ENCODE results near the gene STRADA.
A peak's percentile ranks its signal among the peaks of the same experiment; 100 is the strongest.

Gene STRADA

DNA sequence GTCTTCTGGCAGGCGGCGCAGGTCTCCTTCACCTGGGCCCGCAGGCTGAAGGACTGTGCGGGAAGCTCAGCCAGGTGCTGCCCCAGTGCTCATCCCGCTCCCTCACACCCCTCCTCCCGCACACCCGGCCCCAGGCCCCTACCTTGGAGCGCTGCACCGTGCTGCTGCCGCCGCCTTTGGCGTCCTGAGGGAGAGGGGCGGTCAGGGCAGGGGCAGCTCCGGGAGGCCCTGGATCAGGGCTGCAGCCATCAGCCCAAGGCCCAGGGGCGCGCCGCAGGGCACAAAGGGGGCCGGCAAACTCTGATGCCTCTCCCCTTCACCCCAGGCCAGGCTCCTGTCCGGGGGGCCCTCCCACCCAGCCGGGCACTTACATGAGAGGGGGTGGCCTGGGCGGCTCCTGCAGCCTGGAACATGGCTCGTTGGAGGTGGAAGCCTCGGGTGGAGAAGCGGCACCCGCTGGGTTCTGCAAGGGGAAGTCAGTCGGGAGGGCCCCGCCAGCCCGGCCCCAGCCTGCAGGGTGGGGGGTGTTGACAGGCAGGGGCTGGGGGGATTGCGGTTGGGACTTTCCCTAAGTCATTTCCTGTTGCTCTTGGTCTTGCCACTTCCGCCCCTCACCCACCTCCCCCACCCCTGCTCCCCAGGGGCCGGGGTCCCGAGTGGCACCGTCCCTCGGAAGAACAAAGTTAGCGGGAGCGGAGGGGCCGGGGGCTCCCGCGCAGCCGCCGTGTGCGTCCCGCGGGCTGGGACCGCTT, 42.5 kb downstream of the STRADA start:
- DNase-seq (ENCODE audit: low read depth): no peak
- TF ChIP-seq, protein P1, sequence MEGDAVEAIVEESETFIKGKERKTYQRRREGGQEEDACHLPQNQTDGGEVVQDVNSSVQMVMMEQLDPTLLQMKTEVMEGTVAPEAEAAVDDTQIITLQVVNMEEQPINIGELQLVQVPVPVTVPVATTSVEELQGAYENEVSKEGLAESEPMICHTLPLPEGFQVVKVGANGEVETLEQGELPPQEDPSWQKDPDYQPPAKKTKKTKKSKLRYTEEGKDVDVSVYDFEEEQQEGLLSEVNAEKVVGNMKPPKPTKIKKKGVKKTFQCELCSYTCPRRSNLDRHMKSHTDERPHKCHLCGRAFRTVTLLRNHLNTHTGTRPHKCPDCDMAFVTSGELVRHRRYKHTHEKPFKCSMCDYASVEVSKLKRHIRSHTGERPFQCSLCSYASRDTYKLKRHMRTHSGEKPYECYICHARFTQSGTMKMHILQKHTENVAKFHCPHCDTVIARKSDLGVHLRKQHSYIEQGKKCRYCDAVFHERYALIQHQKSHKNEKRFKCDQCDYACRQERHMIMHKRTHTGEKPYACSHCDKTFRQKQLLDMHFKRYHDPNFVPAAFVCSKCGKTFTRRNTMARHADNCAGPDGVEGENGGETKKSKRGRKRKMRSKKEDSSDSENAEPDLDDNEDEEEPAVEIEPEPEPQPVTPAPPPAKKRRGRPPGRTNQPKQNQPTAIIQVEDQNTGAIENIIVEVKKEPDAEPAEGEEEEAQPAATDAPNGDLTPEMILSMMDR (IDR thresholded peaks at IDR 0.05; ENCODE audit: control insufficient read depth, insufficient read depth, low read depth, low read length, missing control alignments): no peak
- peak overlapping the region; percentile 52 for H3K4me3 ChIP-seq (ENCODE audit: control insufficient read depth, low read depth, low read length)

DNA sequence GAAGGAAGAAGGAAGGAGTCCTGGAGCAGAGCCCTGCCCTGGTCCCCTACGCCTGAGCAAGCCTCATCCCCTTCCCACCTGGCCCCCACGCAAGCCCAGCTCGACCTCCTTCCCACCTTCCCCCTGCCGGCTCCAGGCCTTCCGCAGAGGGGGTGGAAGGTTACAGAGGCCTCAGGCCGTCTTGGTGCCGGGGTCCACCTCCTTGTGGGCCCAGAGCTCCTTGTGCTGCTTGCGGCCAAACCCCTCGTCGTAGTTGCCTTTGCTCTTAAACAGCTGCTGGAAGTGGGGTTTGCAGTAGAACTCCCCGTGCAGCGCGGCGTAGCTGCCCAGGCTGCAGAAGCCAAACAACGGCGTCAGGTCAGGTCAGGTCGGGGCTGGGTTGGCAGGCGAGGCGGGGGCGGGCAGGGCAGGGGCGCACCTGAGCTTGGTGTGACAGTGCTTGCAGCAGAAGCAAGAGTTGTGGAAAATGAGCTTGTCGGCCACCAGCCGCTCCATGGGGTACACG, 43.2 kb downstream of the STRADA start:
- DNase-seq (ENCODE audit: low read depth): no peak
- H3K4me3 ChIP-seq (ENCODE audit: control insufficient read depth, low read depth, low read length): no peak overlapping the region; the same call in 1 of the 2 replicates
- TF ChIP-seq, protein P1 (IDR thresholded peaks at IDR 0.05; ENCODE audit: control insufficient read depth, insufficient read depth, low read depth, low read length, missing control alignments): no peak

DNA sequence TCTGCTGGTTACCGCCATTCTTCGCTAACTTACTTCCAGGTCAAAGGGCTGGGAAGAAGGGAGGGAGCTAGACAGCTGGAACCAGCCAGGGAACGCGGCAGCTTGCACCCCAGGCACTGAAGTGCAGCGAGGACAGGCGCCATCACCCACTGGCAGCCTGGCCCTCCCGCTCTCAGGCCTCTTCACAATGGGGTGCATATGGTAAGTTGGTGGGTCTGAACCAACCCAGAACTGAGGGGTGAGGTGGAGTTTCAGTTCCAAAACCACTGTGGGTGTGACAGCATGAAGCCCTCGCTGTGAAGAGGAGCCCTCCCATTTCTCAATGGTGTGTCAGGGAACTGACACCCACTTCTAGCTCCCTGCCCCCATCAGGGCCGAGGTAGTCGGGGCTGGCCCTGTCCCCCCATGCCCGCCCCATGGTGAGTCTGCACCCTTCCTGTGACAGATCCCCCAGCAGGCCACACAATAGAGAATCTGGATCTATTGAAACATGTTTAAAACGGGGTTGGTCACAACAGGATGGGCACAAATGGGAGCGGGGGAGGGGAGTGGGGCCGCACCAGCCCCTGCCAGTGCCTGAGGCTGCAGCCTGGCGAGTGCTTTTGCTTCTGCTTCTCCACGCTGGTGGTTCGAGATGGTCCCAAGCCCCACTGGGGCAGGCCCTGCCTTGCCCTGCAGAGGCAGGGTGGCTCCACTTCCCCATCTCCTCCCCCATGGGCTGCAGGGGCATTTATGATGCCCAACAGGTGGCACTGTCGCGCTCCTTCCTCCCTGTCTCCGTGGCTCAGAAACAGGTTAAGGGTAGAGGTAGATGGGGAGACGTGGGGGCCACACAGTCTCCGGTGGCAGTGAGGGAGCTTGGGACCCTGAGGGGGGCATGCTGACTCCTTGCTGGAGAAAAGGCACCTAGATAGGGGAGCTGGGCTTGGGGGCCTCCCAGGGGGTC, 44.0 kb downstream of the STRADA start:
- DNase-seq (ENCODE audit: low read depth): no peak
- no peak overlapping the region for H3K4me3 ChIP-seq (ENCODE audit: control insufficient read depth, low read depth, low read length)
- TF ChIP-seq, protein P1 (IDR thresholded peaks at IDR 0.05; ENCODE audit: control insufficient read depth, insufficient read depth, low read depth, low read length, missing control alignments): peak; percentile 49

DNA sequence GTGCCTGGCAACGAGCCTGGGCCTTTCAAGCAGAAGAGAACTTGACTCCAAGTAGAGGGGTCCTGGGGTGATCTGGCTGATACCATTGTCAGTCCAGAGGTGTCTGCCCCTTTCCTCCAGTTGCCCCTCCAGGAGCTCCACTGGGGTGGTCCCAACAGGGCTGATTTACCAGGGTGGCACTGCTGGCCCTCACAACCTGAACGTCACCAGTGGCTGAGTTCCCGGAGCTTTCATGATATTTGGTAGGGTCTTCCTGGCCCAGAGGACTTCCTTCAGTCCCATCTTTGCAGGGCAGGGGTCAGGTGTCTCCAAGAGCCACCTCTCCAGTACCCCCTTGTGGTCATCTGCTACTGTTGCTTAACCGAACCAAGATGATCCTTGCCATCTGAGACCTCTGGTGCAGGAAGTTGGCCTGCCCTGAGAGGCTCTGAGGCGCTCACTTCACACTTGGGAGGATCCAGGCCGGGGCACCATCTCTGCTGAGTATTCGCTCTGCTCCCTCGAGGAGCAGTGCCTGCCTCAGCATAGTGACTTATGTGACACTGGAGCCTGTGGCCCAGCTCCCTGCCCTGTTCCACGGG, 45.1 kb downstream of the STRADA start:
- TF ChIP-seq, protein P1 (IDR thresholded peaks at IDR 0.05; ENCODE audit: control insufficient read depth, insufficient read depth, low read depth, low read length, missing control alignments): peak; percentile 40
- no peak for DNase-seq (ENCODE audit: low read depth)
- no peak overlapping the region for H3K4me3 ChIP-seq (ENCODE audit: control insufficient read depth, low read depth, low read length)

DNA sequence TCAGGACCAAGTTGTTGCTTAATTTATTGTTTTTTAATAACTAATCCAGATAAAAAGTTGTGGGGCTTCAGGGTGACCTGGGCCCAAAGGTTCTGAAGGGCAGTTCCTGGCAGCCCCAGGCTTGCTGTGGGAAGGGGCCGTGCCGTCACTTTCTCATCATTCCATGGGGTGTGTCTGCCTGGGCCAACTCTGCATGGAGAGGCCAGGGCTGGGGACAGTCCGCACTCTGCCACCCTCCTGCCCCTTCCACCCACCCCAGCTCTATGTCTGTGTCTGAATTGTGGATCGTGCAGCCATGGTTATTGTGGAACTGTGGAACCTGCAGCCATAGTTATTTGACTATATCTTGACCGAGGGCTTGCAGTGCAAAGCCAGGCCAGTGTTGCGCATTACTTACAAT, 45.7 kb downstream of the STRADA start:
- TF ChIP-seq, protein P1 (IDR thresholded peaks at IDR 0.05; ENCODE audit: control insufficient read depth, insufficient read depth, low read depth, low read length, missing control alignments): no peak
- no peak for DNase-seq (ENCODE audit: low read depth)
- H3K4me3 ChIP-seq (ENCODE audit: control insufficient read depth, low read depth, low read length): no peak overlapping the region
